ENCODE measurements around the gene CYCS. TPM values are rescaled to one million over a fixed set of nuclear protein-coding genes. Genes with fewer than 3 reads are reported as not detected.
A peak's percentile ranks its signal among the peaks of the same experiment; 100 is the strongest.

Gene CYCS
- total RNA-seq, 4 donors from 2014 or later: 13.3 to 25.6 (median 23.4) TPM

- DNase-seq (ENCODE audit: low spot score in 2 of 2): no peak
- H3K4me1 ChIP-seq: peaks cover 0 to 6% (median 0%) of the 10 kb centered on the region in 4 donors
- no peaks in the 10 kb centered on the region for H3K27me3 ChIP-seq
- 67 to 79% methylated on average over 5 of the region's 5 CpGs for WGBS, 2 donors
- no peaks in the 10 kb centered on the region for H3K36me3 ChIP-seq
- no peaks in the 10 kb centered on the region for H3K9me3 ChIP-seq
- TF ChIP-seq EP300 (IDR thresholded peaks at IDR 0.05) (no peak), CTCF (IDR thresholded peaks at IDR 0.05) (no peak), POLR2A (IDR thresholded peaks at IDR 0.05) (no peak)
- H3K4me3 ChIP-seq: no peak overlapping the region
- H3K27ac ChIP-seq: no peak overlapping the region
Observed at GRCh38 chr7:25095516-25096345, 29.3 kb downstream of the CYCS start.

- peak; percentile 31 to 62 (median 54) for TF ChIP-seq CTCF (IDR thresholded peaks at IDR 0.05)
- no peak for TF ChIP-seq POLR2A (IDR thresholded peaks at IDR 0.05)
- peak in 1 of 2 donors; percentile 48 for DNase-seq (ENCODE audit: low spot score in 2 of 2)
- H3K9me3 ChIP-seq: no peaks in the 10 kb centered on the region
- H3K4me1 ChIP-seq: peaks cover 0 to 6% (median 0%) of the 10 kb centered on the region in 4 donors
- no peak overlapping the region for H3K4me3 ChIP-seq
- no peaks in the 10 kb centered on the region for H3K36me3 ChIP-seq
- whole genome bisulfite sequencing, 2 donors: 75 to 77% methylated on average over 6 of the region's 6 CpGs
- H3K27me3 ChIP-seq: no peaks in the 10 kb centered on the region
- no peak overlapping the region for H3K27ac ChIP-seq
Observed at GRCh38 chr7:25093268-25093826, 31.7 kb downstream of the CYCS start.

GRCh38 chr7:25091779-25092178, 33.3 kb downstream of the CYCS start:
- no peak for TF ChIP-seq POLR2A (IDR thresholded peaks at IDR 0.05)
- no peak for TF ChIP-seq CTCF (IDR thresholded peaks at IDR 0.05)
- TF ChIP-seq EP300 (IDR thresholded peaks at IDR 0.05): no peak
- Histone ChIP-seq H3K9me3 (no peaks in the 10 kb centered on the region), H3K4me3 (no peak overlapping the region), H3K27ac (no peak overlapping the region), H3K36me3 (no peaks in the 10 kb centered on the region), H3K4me1 (peaks cover 0 to 6% (median 0%) of the 10 kb centered on the region in 4 donors), H3K27me3 (no peaks in the 10 kb centered on the region)
- DNase-seq (ENCODE audit: low spot score in 2 of 2): no peak
- WGBS, 2 donors: 78 to 80% methylated on average over 4 of the region's 4 CpGs

GRCh38 chr7:25091176-25091575, 33.9 kb downstream of the CYCS start:
- H3K4me1 ChIP-seq: peaks cover 0 to 6% (median 0%) of the 10 kb centered on the region in 4 donors
- H3K27ac ChIP-seq: no peak overlapping the region
- H3K4me3 ChIP-seq: no peak overlapping the region
- TF ChIP-seq POLR2A (IDR thresholded peaks at IDR 0.05) (no peak), CTCF (IDR thresholded peaks at IDR 0.05) (no peak), EP300 (IDR thresholded peaks at IDR 0.05) (no peak)
- H3K27me3 ChIP-seq: no peaks in the 10 kb centered on the region
- no peaks in the 10 kb centered on the region for H3K36me3 ChIP-seq
- WGBS, 2 donors: 3 to 17% methylated on average over 1 of the region's 1 CpG
- DNase-seq (ENCODE audit: low spot score in 2 of 2): no peak
- no peaks in the 10 kb centered on the region for H3K9me3 ChIP-seq

- 58 to 74% methylated on average over 4 of the region's 4 CpGs for WGBS, 2 donors
- DNase-seq (ENCODE audit: low spot score in 2 of 2): no peak
- H3K27me3 ChIP-seq: no peaks in the 10 kb centered on the region
- H3K4me3 ChIP-seq: no peak overlapping the region
- no peaks in the 10 kb centered on the region for H3K36me3 ChIP-seq
- peaks cover 0 to 6% (median 0%) of the 10 kb centered on the region in 4 donors for H3K4me1 ChIP-seq
- no peak for TF ChIP-seq POLR2A (IDR thresholded peaks at IDR 0.05)
- TF ChIP-seq CTCF (IDR thresholded peaks at IDR 0.05): no peak
- no peak overlapping the region for H3K27ac ChIP-seq
- H3K9me3 ChIP-seq: no peaks in the 10 kb centered on the region
Observed at GRCh38 chr7:25090374-25090773, 34.7 kb downstream of the CYCS start.
